Caki2 (cell line): Measurements from ENCODE around the gene SAGE1. TPM values are rescaled to one million over a fixed set of nuclear protein-coding genes. Genes with fewer than 3 reads are reported as not detected.
"Not testable (repeated sequence)": the region's sequence is repeated elsewhere in the genome, so short reads cannot be mapped to it uniquely, and the experiment has no call there.

Experiments used
- DNase-seq: peaks from one replicate; pipeline ENCODE4 v3.0.0-alpha.2; 2015; ENCODE audit warnings: low read depth
- in situ Hi-C: cut with HindIII; loops from 2 replicates; pipeline ENCODE4 v1.10.0; 2016; ENCODE audit warnings: low sequenced_read_pairs, low pct_unique_long_range_greater_than_20kb, mixed read lengths
- total RNA-seq: library from RNA; depleted of rRNA; stranded (reverse); fragments of >200 nt; shearing (Covaris generic); gene quantifications from 2 replicates; pipeline ENCODE4 v1.2.3, GENCODE V29; 2014; ENCODE audit warnings: low replicate concordance; rRNA removed

Gene SAGE1, protein sequence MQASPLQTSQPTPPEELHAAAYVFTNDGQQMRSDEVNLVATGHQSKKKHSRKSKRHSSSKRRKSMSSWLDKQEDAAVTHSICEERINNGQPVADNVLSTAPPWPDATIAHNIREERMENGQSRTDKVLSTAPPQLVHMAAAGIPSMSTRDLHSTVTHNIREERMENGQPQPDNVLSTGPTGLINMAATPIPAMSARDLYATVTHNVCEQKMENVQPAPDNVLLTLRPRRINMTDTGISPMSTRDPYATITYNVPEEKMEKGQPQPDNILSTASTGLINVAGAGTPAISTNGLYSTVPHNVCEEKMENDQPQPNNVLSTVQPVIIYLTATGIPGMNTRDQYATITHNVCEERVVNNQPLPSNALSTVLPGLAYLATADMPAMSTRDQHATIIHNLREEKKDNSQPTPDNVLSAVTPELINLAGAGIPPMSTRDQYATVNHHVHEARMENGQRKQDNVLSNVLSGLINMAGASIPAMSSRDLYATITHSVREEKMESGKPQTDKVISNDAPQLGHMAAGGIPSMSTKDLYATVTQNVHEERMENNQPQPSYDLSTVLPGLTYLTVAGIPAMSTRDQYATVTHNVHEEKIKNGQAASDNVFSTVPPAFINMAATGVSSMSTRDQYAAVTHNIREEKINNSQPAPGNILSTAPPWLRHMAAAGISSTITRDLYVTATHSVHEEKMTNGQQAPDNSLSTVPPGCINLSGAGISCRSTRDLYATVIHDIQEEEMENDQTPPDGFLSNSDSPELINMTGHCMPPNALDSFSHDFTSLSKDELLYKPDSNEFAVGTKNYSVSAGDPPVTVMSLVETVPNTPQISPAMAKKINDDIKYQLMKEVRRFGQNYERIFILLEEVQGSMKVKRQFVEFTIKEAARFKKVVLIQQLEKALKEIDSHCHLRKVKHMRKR
- total RNA-seq = not detected in 2 replicates

DNA sequence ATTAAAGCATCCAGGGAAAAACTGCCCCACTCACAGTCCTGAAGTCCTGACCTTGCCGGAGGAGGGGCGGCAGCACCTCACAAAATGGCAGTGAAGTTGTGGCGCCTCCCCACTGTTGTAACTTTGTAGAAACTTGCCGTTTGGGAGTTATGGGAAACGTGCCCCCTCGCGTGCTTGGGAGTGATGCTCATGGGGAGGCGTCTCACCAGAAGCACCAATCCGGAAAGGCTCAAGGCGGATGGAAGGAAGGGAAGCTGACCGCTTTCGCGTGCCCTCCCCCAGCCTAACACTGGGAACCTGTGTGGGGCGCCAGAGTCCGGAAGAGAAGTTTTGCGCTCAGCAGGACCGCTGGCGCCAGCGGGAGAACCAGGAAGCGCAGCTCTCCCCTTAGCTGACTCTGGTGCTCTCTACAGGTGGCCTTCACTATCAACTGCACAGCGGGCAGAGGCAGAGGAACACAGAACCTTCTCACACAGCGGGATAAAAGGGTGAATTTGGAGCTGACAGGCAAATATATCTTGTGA lies at the start of gene SAGE1, which contains the start of gene CT45A10:
Gene SAGE1, plus strand, starts transcription at position 423 of the 524 bp plus-strand sequence. CDS start 2,527 bp downstream, outside the sequence.
Gene CT45A10, minus strand, starts transcription at position 151 of the 524 bp plus-strand sequence. CDS start 8,100 bp downstream, outside the sequence.
- in situ Hi-C loops = no loop called here

DNA sequence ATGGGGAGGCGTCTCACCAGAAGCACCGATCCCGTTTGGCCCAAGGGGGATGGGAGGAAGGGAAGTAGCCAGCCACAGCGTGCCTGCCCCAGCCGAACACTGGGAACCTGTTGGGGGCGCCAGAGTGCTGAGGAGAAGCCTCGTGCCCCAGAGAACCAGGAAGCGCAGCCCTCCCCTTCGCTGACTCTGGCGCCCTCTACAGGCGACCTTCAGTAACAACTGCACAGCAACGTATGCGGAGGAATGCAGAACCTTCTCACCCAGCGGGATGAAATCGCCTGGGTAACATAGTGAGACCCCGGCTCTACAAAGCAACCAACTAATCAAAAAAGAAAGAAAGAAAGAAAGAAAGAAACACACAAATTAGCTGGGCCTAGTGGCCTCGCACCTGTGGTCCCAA lies 39.1 kb upstream of the SAGE1 start, which contains the start of gene CT45A8:
Gene CT45A8, minus strand, starts transcription at position 101 of the 400 bp plus-strand sequence. CDS start 3,755 bp downstream, outside the sequence.
- in situ Hi-C loops, DNase-seq: not testable (repeated sequence)

More for the DNA sequence above, at the start of gene SAGE1, which contains the start of gene CT45A10:
- DNase-seq = no peak

- DNase-seq, in situ Hi-C loops: not testable (repeated sequence)
Observed at GRCh38 chrX:135871712-135872111, 21.8 kb upstream of the SAGE1 start, which contains the start of gene CT45A9. Gene CT45A9 (minus strand): TSS chrX:135871812. CDS start chrX:135868061, 3,751 bp downstream.

DNA sequence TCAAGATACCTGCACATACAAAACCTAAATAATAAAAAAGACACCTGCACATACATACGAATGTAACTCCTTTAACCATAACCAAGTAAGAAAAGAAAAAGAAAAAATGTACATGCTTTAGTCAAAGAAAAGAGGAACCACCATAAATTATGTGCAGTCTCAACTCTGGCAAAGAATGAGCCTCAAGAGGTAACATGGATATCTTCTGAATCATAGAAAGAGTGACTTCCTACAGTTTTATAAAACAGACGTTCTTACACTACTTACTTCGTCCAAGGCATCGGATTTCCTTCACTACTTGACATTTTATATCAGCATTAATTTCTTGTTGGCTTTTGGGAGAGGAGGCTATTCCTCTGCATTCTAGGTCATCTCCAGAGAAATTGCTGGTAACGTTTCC lies 10.8 kb upstream of the SAGE1 start:
- in situ Hi-C loops, DNase-seq: not testable (repeated sequence)

- in situ Hi-C loops, DNase-seq: not testable (repeated sequence)
Observed at GRCh38 chrX:135888230-135888629, 5.3 kb upstream of the SAGE1 start.

DNA sequence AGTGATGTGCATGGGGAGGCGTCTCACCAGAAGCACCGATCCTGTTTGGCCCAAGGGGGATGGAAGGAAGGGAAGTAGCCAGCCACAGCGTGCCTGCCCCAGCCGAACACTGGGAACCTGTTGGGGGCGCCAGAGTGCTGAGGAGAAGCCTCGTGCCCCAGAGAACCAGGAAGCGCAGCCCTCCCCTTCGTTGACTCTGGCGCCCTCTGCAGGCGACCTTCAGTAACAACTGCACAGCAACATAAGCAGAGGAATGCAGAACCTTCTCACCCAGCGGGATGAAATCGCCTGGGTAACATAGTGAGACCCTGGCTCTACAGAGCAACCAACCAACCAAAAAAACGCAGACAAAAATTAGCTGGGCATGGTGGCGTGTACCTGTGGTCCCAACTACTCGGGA lies 4.5 kb upstream of the SAGE1 start:
- in situ Hi-C loops, DNase-seq: not testable (repeated sequence)

- in situ Hi-C loops = no loop called here
- no peak for DNase-seq
Observed at GRCh38 chrX:135890087-135890585, 3.4 kb upstream of the SAGE1 start.

DNA sequence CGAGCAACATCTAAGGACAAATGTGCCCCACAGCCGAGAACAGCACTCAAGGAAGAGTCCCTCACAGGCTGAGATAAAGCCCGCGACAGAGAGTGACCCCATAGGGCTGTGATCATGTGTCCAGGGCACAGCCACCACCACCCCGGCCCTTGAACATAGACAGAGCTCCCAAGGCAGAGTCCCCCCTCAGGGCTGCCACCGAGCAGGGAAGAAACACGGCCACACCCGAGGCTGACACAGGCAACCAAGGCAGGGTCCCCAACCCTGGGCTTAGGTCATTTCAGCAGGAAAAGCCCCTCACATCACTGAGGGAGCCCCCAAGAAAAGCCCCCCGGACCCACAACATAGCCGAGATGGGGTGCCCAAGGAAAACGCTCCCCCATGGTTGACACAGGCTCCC lies 735 bp upstream of the SAGE1 start:
- no peak for DNase-seq
- in situ Hi-C loops = no loop called here

DNA sequence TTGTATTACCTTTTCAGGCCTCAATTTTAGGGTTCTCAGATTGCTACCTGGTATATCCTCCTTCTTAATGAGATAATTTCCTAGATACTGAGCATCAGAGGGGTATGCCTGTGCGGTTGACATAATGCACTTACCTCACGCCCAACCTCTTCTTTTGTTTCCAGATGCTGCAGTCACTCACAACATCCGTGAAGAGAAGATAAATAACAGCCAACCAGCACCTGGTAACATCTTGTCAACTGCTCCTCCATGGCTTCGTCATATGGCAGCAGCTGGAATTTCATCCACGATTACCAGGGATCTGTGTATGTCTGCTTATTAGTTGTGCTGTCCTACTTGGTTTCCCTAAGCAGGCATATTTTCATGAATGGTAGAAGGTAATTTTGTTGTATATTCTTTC lies 16.7 kb downstream of the SAGE1 start:
- no peak for DNase-seq
- in situ Hi-C loops = no loop called here

- in situ Hi-C loops = no loop called here
- DNase-seq = no peak
Observed at GRCh38 chrX:135914404-135914803, 20.9 kb downstream of the SAGE1 start.

DNA sequence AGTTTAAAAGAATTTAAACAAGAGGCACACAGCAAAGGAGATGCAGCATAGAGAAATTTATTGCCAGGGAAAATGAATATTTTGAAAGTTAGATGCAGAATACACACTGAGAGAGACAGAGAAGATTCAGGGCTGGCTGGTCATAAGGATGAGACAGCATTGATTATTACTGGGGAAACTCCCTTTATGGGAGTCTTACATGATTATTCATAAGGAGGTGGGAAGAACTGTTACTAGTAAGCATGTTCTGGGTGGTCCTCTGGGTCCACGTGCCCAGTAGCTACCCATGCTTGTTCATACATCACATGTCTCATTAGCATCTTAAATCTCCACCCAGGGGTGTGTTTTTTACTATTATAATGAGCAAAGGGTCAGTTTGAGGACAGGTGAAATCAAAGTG lies 27.0 kb downstream of the SAGE1 start:
- DNase-seq = peak; percentile 24
- in situ Hi-C loops = not testable (repeated sequence)

- peak; percentile 2 for DNase-seq
- in situ Hi-C loops = no loop called here
Observed at GRCh38 chrX:135923353-135923752, 29.8 kb downstream of the SAGE1 start.

- no peak for DNase-seq
- in situ Hi-C loops = no loop called here
Observed at GRCh38 chrX:135927897-135928296, 34.4 kb downstream of the SAGE1 start.

DNA sequence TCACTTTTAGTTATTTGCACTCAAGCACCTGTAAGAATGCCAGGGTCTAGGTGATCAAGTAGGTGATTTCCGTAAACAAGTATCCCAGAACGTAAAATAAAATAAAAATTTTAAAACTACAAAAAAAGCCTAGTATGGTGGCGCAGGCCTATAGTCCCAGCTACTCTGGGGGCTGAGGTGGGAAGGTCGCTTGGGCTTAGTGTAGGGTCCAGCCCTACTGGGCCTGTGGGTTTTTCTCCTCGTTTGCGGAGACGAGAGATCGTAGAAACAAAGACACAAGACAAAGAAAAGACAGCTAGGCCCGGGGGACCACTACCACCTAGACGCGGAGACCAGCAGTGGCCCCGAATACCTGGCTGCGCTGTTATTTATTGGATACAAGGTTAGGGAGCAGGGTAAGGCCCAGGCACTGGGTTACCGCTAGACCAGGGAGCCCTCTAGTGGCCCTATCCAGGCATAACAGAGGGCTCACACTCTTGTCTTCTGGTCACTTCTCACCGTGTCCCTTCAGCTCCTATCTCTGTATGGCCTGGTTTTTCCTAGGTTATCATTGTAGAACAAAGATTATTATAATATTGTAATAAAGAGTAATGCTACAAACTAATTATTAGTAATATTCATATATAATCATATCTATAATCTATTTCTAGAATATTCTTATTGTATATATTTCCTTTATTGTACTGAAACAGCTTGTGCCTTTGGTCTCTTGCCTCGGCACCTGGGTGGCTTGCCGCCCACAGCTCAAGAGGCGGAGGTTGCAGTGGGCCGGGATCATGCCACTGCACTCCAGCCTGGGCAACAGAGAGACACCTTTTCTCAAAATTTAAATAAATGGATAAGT lies 38.4 kb downstream of the SAGE1 start:
- in situ Hi-C loops = no loop called here

GRCh38 chrX:135944486-135944885 lies 51.0 kb downstream of the SAGE1 start:
- no peak for DNase-seq
- in situ Hi-C loops = no loop called here

More for the DNA sequence above, 38.4 kb downstream of the SAGE1 start:
- peak; percentile 6 for DNase-seq

- no peak for DNase-seq
- in situ Hi-C loops = no loop called here
Observed at GRCh38 chrX:135951291-135951690, 57.8 kb downstream of the SAGE1 start.
